ENCODE results near the gene LST1.

DNA sequence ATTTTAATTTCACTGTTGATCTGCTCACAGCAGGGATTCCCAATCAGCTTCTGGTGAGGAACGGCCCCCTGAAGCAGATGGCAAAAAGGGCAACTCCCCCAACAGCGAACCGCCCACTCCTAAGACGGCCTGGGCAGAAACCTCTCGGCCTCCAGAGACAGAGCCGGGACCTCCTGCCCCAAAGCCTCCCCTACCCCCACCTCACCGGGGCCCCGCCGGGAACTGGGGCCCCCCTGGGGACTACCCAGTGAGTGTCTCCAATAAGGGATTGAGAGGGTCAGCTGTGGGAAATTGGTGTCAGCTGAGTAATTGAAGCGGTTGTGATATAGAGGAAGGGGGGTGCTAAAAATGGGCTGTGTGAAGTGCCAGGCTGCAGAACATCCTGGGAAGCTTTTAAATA is 40.9 kb downstream of the LST1 start:
- TF ChIP-seq, protein P1, sequence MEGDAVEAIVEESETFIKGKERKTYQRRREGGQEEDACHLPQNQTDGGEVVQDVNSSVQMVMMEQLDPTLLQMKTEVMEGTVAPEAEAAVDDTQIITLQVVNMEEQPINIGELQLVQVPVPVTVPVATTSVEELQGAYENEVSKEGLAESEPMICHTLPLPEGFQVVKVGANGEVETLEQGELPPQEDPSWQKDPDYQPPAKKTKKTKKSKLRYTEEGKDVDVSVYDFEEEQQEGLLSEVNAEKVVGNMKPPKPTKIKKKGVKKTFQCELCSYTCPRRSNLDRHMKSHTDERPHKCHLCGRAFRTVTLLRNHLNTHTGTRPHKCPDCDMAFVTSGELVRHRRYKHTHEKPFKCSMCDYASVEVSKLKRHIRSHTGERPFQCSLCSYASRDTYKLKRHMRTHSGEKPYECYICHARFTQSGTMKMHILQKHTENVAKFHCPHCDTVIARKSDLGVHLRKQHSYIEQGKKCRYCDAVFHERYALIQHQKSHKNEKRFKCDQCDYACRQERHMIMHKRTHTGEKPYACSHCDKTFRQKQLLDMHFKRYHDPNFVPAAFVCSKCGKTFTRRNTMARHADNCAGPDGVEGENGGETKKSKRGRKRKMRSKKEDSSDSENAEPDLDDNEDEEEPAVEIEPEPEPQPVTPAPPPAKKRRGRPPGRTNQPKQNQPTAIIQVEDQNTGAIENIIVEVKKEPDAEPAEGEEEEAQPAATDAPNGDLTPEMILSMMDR (IDR thresholded peaks at IDR 0.05; ENCODE audit: low read length): no peak
- TF ChIP-seq EZH2phosphoT487 (IDR thresholded peaks at IDR 0.05; ENCODE audit: low read length) (no peak), EZH2 (optimal IDR thresholded peaks at IDR 0.05; ENCODE audit: low read depth, low read length) (no peak)
